ENCODE measurements around the gene KRTAP10-5.

KRTAP10-5 gene

GRCh38 chr21:44613386-44614155, 33.2 kb upstream of the KRTAP10-5 start:
- Histone ChIP-seq H3K27ac (replicated peaks) (no peak overlapping the region), H3K4me3 (replicated peaks; ENCODE audit: insufficient read depth, low read length) (no peak overlapping the region), H3K27me3 (ENCODE audit: insufficient read depth, poor library complexity, severe bottlenecking) (no peaks in the 10 kb centered on the region)
- DNase-seq (ENCODE audit: low read depth in 1 of 2, low spot score in 1 of 2) = no peak
- TF ChIP-seq POLR2AphosphoS5 (IDR thresholded peaks at IDR 0.05; ENCODE audit: low read depth) (no peak), SPI1 (IDR thresholded peaks at IDR 0.05; ENCODE audit: borderline replicate concordance, low read depth) (no peak), REST (IDR thresholded peaks at IDR 0.05; ENCODE audit: insufficient replicate concordance, low read depth) (no peak), CTCF (IDR thresholded peaks at IDR 0.05; ENCODE audit: insufficient read depth, low read length) (no peak)

GRCh38 chr21:44612669-44613229, 32.3 kb upstream of the KRTAP10-5 start:
- no peaks in the 10 kb centered on the region for H3K27me3 ChIP-seq (ENCODE audit: insufficient read depth, poor library complexity, severe bottlenecking)
- DNase-seq (ENCODE audit: low read depth in 1 of 2, low spot score in 1 of 2) = no peak
- H3K4me3 ChIP-seq (replicated peaks; ENCODE audit: insufficient read depth, low read length) = no peak overlapping the region
- no peak overlapping the region for H3K27ac ChIP-seq (replicated peaks)
- no peak for TF ChIP-seq SPI1 (IDR thresholded peaks at IDR 0.05; ENCODE audit: borderline replicate concordance, low read depth)
- TF ChIP-seq REST (IDR thresholded peaks at IDR 0.05; ENCODE audit: insufficient replicate concordance, low read depth) = no peak
- TF ChIP-seq CTCF (IDR thresholded peaks at IDR 0.05; ENCODE audit: insufficient read depth, low read length) = no peak
- no peak for TF ChIP-seq POLR2AphosphoS5 (IDR thresholded peaks at IDR 0.05; ENCODE audit: low read depth)
- no peak for TF ChIP-seq GABPA (IDR thresholded peaks at IDR 0.05; ENCODE audit: low read depth)

- H3K27me3 ChIP-seq (ENCODE audit: insufficient read depth, poor library complexity, severe bottlenecking) = no peaks in the 10 kb centered on the region
- TF ChIP-seq CTCF (IDR thresholded peaks at IDR 0.05; ENCODE audit: insufficient read depth, low read length) (no peak), SPI1 (IDR thresholded peaks at IDR 0.05; ENCODE audit: borderline replicate concordance, low read depth) (no peak), GABPA (IDR thresholded peaks at IDR 0.05; ENCODE audit: low read depth) (no peak), POLR2AphosphoS5 (IDR thresholded peaks at IDR 0.05; ENCODE audit: low read depth) (no peak), REST (IDR thresholded peaks at IDR 0.05; ENCODE audit: insufficient replicate concordance, low read depth) (no peak)
- DNase-seq (ENCODE audit: low read depth in 1 of 2, low spot score in 1 of 2) = no peak
- H3K27ac ChIP-seq (replicated peaks) = no peak within 1 kb of the TSS
- H3K4me3 ChIP-seq (replicated peaks; ENCODE audit: insufficient read depth, low read length) = no peak within 1 kb of the TSS
Measured at GRCh38 chr21:44612029-44612486, 31.7 kb upstream of the KRTAP10-5 start, which contains the start of gene KRTAP10-8. Gene KRTAP10-8, plus strand, starts transcription at chr21:44612079. Its CDS starts 22 bp downstream, at chr21:44612101.

Data from HL-60 (cell line).